Measurements from ENCODE around the gene SORBS2.
"Not testable (repeated sequence)": the region's sequence is repeated elsewhere in the genome, so short reads cannot be mapped to it uniquely, and the experiment has no call there.

The SORBS2 gene

DNA sequence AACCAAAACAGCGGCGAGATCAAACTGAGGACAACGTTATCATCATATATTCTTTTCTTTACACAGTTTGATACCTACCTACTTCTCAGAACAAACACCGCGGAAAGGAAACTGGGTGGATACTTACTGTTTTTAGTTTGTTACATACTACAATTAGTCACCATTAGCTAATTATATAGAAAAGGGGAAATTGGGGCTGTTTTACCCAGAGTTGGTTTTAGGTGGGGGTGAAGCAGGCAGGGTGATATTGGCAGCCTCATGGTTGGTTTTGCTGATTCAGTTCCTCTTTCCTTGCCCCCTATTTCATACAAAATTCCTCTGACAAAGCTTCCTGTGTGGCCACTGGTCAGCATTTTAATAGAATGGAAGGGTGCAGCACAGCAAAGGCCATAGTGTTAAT, 77.8 kb downstream of the SORBS2 start:
- no peak for DNase-seq

DNA sequence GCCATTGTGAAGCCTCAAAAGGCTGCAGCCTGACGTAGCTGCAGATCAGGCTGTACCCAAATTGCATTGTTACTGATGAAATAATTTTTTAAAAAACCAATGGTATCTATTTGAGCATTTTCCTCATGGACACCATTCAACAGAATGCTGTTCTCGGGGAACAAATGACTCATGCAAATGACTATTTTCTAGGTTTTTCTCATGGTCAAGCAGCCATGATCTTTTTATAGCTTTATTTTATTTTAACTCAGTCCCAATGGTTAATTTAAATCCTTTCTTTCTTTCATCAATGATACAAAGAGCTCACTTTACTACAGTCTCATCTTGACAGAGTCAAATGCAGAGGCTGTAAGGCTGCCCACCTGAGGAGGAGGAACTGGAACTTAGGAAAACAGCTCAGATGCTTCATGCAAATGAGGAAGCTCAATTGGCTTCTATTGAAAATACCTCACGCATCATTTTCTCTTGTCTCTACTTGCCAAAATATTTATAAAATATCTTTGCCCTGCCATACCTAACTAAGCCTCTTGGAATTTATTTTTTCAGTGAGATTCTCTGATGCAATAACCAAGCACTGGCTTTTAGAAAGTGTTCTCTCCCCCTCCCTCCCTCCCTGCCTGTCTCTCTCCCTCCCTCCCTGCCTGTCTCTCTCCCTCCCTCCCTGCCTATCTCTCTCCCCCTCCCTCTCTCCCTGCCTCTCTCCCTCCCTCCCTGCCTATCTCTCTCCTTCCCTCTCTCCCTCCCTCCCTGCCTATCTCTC, 81.0 kb downstream of the SORBS2 start:
- DNase-seq: no peak

DNA sequence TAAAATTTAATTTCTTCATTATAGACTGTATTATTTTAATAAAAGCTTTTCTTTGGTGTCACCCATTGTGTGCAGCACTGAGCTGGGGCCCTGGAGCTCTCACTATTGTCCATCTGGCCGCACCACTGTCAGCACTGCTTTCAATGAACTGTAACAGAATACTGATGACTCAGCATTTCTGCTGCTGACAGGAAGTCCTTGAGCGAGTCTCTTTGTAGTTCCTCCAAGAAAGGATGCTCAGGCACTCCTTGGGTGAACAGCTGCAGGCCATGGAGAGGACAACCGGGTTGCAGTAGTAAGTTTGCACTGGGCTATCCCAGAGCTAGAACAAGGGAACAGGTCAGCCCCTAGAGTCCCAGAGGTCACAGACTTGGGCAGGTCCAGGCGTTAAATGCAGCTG, 81.6 kb downstream of the SORBS2 start:
- no peak for DNase-seq

DNA sequence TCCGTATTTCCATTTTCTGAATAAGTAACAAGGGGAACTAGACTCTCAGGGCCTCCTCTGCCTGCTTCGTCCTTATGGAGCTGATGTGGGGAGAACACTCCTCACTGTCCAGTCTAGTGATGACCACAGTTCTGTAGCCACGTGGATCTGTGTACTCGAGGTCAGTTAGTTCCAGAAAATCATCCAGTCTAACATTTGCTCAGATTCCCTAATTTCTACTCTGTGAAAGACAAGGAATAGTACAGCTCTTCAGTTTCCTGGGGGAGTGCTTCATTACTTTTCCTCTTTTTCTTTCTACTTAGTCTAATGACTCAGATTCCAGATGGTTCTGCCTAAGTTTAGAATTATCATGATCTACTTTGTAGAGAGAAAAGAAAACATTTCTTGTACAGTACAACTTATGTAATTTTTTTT, 82.6 kb downstream of the SORBS2 start:
- no peak for DNase-seq

DNA sequence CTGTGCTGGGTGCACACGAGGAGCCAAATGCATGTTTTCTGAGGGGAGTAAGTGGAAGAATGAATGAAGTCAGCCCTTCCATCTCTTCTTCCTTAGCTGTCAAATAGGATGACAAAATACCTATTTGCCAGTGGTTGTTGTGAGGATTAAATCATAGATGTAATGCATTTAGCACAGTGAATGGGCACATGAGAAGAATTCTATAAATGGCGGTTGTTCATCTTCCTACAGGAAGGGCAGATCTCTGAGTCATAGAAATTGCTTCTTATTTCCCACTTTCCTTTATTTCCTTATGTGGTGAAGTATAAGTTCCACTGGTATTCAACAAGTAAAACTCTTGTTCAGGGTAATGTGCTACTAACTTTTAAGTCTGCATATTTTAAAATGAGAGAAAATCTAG, 83.1 kb downstream of the SORBS2 start:
- DNase-seq: no peak

DNA sequence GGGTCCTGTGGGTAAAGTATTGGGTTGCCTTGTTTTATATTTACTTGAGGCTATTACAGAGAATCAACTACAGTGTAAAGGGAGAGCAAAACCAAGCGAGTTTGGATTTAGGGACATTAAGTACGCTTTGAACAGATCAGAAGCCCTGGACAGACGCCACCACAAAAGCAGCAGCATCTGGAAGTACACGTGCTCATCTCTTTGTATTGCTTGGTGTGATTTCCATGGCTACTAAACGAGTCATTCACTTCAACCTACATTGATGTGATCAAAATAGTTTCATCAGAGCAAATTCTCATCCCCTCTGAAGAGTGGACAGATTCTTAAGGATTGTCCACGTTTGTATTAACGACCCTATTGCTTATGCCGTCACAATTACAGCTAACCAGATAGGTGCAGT, 85.1 kb downstream of the SORBS2 start:
- no peak for DNase-seq

DNA sequence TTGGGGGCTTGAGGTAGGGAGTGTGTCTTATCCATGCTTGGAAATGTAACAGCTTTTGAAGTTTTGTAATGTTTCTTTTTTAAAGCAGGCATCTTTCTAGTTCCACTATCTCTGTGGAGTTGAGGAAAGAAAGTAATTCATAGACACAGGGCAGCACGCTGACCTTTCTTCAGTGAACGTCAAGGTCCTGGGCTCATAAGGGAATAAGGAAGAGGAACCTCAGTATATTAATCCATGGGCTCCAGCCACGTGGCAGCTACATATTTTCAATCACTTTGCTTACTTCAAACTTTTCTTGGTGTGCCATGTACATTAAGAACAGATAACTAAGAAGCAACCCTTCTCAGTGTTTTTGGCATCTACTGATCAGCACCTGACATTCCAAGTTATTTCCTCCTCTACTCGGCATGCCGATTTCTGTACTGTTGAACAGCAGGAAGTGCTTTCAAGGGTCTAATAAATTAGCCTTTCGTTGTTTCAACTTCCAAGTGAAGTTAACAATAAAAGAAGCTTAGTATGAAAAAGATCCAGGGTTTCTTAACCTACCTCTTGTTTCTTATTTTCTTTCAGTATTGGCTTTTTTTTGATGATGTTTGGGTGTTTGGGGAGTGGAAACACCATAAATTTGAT, 88.2 kb downstream of the SORBS2 start:
- DNase-seq: no peak

DNA sequence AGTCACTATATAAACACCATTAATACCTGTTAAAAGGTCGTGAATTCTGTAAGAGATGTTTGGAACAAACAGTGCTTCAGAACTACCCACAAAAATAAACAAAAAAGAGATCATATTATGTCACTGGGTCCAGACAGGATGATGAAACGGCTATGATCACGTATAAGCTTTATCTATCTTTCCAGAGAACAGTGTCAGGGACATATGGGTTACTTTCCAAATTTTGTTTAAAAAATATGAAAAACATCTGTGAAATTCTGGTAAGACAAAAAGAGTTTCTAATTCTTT, 90.0 kb downstream of the SORBS2 start:
- no peak for DNase-seq

DNA sequence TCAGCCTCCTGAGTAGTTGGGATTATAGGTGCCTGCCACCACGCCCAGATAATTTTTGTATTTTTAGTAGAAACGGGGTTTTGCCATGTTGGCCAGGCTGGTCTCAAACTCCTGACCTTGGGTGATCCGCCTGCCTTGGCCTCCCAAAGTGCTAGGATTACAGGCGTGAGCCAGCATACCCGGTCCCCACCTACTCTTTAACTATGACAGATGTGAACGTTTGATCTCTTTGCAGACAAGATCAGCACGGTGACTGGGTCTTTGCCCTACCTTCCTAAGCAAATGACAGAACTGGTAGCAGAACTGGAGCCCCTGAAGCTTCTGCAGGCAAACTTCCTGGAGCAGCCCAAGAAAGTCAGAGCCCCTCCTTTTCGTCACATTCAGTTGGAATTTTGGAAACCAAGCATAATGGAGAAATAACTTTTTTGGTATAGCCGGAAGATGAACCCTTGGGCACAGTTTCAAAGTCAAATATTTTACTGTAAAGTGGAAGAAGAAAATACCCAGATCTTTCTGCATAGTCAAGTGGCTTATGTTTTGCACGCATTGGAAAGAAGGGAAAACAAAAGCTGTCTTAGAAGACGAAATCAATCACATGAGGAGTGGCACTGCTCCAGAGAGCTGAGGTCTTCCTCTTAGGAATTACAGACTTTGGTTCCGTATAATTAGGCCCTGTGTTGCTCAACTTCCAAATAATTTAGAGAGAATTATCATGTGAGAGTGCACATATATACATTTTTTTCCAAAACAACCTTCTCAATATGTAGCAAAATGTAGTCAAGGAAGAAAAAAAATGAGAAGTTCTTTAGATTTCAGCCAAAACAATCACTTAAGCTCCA, 90.6 kb downstream of the SORBS2 start:
- DNase-seq: no peak

DNA sequence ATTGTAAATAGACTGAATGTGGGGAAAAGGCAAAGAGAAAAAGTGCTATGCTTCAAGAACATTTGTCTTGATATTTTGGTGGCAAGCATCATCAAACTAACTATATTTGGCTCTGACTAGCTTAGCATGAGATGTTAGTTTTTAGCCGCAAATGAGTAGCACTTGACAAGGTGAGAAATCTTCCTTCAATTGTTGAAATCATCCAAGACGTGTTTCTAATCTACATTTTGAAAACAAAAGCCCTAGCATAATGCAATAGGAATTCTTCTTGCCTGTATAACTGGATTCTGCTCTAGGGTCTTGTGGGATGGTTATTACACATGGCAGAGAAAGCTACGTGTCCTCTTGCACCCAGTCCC, 92.5 kb downstream of the SORBS2 start:
- DNase-seq: no peak

DNA sequence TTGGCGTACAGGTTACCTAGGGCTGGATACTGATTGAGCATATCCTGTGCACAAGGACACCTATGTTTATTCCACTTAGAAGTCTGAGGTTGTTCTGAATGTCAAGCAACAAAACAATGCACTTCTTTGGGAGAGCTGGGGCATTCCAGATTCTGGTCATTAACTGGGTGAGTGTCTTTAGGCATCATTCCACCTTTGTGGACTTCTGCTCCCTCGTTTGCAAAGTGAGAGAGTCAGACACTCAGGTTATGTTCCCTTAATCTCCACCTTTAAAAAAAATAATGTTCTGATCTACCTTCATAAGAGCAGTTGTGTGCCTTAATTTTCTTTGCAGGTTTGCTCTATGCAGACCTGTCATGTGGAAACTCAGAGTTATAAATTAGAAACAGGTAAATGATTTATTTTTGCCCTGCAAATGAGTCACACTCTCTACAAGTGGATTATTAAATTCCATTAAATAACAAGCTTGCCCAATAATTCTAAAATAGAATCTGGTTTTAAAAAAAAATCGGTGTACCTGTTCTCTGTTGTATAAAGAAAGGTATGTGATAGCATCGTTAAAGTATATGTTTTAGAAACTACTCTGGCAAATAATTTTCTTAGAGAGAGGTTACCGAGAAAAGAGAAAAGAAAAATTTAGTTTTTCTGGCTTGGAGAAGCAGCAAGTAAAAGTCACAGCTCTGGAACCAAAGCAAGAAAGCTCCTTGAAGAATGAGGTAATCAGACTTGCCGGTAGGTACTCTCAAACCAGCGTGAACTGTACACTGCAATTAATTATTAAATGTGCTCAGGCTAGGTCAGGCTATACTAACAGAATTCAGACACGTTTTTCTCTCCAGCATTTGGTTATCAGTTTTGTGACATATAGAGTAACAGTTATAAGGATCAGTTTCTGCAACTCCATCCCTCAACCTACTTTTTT, 93.2 kb downstream of the SORBS2 start:
- DNase-seq: no peak

DNA sequence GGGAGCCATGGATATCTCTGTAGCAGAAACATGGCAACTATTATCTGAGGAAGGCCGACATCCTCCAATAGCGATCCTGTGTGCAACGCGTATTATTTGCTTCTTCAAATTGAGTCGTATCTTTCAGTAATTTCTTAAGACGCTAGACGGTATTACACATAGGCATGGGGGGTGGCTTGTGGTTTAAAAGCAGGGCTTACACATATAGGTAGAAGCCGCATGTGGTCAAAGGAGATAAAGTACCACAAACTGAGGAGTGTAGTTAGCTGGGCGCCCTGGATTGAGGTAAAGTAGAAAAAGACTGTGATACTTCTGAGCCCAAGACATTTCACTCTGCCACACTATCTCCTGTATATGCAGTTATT, 94.6 kb downstream of the SORBS2 start:
- no peak for DNase-seq

DNA sequence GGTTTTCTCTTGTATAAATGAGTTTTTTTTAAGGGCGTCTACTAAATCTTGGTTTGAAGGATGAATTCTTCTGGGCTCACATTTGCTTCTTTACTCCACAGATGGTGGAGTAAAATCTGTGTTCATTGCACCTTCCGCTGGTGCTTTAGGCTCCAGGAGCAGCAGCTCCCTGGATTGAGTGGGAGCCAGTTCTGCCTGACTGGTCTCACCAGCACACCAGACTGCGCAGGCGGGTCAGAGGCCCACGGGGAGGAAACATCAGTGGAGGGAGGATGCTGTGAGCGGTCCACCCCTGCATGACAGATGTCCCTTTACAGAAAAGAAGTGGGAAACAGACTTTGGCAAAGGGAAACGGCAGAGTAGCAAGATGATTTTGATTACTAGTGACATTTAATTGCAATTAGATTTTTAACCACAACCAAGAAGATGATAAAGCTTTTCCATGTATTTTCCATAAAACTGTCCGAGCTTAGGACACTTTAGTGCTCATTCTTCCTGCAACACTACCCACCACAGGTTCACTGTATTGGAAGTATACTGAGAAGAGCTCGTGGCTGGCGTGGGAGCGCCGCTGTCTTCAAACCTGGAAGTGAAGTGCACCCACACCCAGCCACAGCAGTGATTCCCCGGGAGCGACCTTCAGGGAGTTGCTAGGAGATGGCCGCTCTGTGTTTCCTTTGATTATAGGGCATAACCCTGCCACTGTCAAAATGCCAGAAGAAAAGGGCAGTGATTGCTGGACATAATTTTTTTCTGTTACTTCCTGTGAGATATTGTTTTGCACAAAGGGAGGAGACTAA, 95.2 kb downstream of the SORBS2 start:
- peak; percentile 19 for DNase-seq

DNA sequence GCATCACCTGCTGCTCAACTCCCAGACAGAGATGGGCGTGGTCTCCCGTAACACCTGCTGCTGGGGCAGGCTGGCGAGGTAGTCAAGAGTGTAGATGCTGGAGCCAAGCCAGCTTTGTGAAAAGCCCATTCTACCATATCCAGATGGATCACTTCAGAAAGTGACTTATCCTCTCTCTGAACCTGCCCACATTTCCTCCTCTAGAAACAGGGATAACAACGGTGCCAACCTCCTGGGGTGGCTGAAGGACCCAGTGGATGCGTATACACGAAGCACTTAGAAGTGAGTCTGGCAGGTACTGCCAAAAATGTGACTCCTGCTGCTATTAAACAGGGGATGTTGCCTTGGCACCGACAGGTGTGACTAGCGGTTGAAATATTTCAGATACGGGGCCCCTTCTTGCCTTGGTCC, 95.8 kb downstream of the SORBS2 start:
- peak; percentile 32 for DNase-seq

DNA sequence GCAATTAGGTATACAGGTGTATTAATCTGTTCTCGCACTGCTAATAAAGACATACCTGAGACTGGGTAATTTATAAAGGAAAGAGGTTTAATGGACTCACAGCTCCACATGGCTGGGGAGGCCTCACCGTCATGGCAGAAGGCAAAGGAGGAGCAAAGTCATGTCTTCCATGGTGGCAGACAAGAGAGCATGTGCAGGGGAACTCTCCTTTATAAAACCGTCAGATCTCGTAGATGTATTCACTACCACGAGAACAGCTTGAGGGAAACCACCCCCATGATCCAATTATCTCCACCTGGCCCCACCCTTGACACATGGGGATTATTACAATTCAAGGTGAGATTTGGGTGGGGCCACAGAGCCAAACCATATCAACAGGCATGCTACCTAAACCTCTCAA, 97.5 kb downstream of the SORBS2 start:
- not testable (repeated sequence) for DNase-seq

DNA sequence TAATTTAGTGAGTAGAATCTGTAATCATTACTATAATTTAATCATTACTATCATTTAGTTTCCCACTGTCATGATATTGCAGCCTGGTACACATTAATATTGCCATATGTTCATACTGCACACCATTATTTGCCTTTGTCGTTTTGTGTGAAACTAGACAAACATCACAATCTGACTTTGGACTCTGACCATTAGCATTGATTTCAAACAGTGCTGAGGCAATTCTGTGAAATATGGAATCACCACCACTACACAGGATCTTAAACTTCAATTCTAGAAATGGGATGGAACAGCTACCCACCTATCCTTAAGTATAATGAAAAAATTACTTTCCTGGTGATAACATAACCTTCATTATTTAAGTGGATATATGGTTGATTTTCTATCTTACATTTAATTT, 98.3 kb downstream of the SORBS2 start:
- no peak for DNase-seq

DNA sequence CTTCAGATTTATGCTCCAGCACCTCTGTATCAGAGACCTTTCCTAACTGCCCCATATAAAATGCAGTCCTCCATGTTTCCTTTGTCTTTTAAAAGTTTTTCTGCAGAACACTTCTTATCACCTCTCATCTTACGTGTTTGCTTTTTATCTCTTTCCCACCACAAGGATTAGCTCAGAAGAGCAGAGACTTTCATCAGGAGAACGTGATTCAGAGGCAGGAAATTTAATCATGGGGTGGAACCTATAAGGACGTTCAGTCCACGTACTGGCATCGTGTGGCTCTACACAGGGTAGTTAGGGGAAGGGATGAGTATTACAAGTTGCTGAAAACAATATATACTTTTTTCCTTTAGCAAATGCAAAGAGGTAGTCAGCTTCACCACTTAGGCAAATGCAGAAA, 98.7 kb downstream of the SORBS2 start:
- no peak for DNase-seq

DNA sequence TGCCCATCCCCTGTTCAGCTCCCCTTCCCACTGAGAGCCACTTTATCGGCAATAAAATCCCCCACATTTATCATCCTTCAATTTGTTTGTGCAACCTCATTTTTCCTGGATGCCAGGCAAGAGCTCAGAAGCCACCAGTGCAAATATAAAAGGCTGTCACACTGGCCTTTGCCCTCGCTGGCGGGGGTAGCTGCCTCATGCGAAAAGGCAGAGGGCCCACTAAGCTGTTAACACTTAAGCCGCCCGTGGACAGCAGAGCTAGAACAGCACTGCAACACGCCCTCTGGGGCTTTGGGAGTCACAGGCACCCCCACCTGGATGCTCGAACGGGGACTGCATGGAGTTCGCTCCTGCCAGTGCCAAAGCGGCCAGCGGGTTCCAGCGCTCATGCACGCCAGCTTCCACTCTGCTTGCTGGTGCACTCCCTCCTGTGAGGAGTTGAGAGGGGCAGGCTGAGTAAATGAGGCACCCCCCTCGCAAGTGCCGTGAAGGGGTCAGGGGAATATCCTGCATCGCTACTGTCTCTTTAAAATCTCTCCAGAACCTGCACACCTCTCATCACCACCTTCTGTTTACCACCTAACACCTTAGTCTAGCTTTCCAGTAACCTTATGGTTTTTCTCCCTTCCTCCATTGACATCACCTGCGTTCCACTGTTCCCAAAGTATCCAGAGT, 99.5 kb downstream of the SORBS2 start:
- no peak for DNase-seq

DNA sequence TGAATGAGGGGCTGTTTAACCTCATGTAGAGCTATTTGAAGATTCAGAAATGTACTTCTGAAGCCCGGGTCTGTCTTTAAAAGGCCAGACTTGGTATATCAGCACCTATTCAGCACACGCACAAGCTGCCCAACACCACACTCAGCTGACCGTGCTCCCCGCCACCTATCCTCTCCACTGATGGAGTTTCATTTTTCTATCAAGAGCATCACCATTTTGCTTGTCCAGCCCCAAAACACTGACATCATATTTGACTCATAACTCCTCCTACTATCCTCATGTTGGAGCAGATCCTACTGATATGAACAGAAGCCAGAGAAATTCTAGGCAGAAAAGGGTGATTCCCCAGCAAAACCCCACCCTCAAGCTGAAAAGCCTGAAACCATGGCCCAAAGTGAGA, 100.3 kb downstream of the SORBS2 start:
- DNase-seq: no peak

DNA sequence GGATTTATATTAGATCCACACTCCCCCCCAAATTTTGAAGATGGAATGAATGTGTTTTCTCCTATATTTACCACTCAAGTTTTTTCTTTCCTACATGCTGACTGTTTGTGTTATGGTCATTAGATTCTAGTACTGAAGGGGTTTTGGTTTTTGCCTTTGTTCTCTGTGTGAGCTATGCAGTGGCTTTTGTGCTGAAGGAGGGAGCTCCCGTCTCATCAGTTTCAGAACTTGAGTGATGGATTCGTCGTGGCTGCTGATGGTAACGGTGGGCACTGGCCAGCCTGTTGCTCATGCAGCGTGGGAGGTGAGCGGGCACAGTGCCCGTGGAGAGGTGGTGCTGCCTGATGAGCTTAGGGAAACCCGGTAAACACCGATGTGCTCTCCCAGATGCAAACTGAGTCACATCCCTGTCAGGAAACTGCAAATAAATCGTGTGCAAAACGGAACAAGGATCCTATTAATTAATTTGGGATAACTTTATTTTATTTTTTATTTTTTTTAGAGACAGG, 101.5 kb downstream of the SORBS2 start:
- no peak for DNase-seq

DNA sequence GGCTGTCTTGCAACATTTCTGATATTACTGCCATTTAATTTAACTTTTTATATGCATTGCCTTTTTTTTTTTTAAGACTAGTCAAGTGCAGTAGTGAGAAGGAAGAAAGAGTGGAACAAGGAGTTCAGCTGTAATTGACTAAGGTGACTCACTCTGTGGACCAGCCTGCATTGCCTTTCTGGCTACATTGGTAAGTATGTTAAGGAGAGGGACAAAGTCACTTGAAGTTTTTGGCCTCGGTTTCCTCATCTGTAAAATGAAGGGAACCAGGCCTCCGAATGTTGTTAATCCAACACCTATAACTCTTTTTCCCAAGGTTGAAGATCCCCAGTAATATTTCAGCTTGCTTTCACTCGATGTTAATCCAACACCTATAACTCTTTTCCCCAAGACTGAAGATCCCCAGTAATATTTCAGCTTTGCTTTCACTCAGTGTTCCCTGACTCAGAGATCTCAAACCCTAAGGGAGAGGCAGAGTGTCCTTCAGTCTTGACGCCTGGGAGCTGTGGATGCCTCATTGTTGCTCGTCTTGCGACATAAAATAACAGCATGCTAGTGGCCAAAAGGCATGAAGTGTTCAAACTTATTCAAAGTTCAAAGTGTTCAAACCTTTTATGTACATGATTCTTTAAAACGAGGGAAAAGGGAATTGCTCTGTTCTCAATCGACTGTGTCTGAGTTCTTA, 102.0 kb downstream of the SORBS2 start:
- DNase-seq: no peak

Measured in NCI-H524 treated with DMSO at 0.1 percent for 48 hours (cell line).